Keratinocyte (primary cell): ENCODE data around the gene NOM1.

Source experiments
- CTCF ChIP-seq, 3 experiments: IDR thresholded peaks in 1 of 3; conservative IDR thresholded peaks in 1 of 3; optimal IDR thresholded peaks in 1 of 3; 2 replicates in 2 of 3; 3 replicates in 1 of 3; pipeline versions ENCODE3 to v1.5.1; 2011; ENCODE audit warnings: low read length in 3 of 3, mild to moderate bottlenecking in 3 of 3, moderate library complexity in 2 of 3, control low read depth in 1 of 3, inconsistent platforms in 1 of 3; ENCODE audit not compliant: insufficient read depth in 2 of 3; ENCODE audit errors: extremely low read depth in 1 of 3
- EZH2 ChIP-seq: IDR thresholded peaks from one replicate; pipeline ENCODE4 v1.6.1; 2012; ENCODE audit warnings: inconsistent platforms, mild to moderate bottlenecking, low read length, moderate library complexity

GRCh38 chr7:156969972-156970420, 20.5 kb downstream of the NOM1 start:
- TF ChIP-seq CTCF (optimal IDR thresholded peaks at IDR 0.05 in 1 of 3, IDR thresholded peaks at IDR 0.05 in 1 of 3, conservative IDR thresholded peaks at IDR 0.05 in 1 of 3; ENCODE audit: extremely low read depth in 1 of 3, insufficient read depth in 2 of 3, low read length in 3 of 3) (peak in 2 of 3 experiments; percentile 10 to 17), EZH2 (no peak)
